ENCODE measurements around the gene PA2G4. TPM values are rescaled to one million over a fixed set of nuclear protein-coding genes. Genes with fewer than 3 reads are reported as not detected.

The PA2G4 gene
- total RNA-seq, 1 donor from 2014 or later, result 130 TPM

GRCh38 chr12:56102683-56103065 is 1.7 kb upstream of the PA2G4 start:
- no peak for TF ChIP-seq EZH2 (IDR thresholded peaks at IDR 0.05; ENCODE audit: insufficient read depth, low read length)
- TF ChIP-seq, protein P1, sequence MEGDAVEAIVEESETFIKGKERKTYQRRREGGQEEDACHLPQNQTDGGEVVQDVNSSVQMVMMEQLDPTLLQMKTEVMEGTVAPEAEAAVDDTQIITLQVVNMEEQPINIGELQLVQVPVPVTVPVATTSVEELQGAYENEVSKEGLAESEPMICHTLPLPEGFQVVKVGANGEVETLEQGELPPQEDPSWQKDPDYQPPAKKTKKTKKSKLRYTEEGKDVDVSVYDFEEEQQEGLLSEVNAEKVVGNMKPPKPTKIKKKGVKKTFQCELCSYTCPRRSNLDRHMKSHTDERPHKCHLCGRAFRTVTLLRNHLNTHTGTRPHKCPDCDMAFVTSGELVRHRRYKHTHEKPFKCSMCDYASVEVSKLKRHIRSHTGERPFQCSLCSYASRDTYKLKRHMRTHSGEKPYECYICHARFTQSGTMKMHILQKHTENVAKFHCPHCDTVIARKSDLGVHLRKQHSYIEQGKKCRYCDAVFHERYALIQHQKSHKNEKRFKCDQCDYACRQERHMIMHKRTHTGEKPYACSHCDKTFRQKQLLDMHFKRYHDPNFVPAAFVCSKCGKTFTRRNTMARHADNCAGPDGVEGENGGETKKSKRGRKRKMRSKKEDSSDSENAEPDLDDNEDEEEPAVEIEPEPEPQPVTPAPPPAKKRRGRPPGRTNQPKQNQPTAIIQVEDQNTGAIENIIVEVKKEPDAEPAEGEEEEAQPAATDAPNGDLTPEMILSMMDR (IDR thresholded peaks at IDR 0.05; ENCODE audit: insufficient read depth, low read depth, low read length), result no peak
- Mint-ChIP-seq H3K9me3 (ENCODE audit: unreplicated experiment) (no peaks in the 10 kb centered on the region), H3K27me3 (ENCODE audit: low read depth, unreplicated experiment) (peaks cover under 1% of the 10 kb centered on the region), H3K27ac (ENCODE audit: unreplicated experiment) (no peak overlapping the region), H3K4me1 (ENCODE audit: low read depth, unreplicated experiment) (peaks cover 12% of the 10 kb centered on the region), H3K4me3 (ENCODE audit: unreplicated experiment) (peak overlapping the region; percentile 14), H3K36me3 (ENCODE audit: low read depth, unreplicated experiment) (peaks cover 5% of the 10 kb centered on the region)
- Histone ChIP-seq H3K9me3 (ENCODE audit: insufficient read depth, low read depth, low read length) (no peaks in the 10 kb centered on the region), H4K20me1 (ENCODE audit: insufficient read depth, low read length) (peaks cover 20% of the 10 kb centered on the region), H3K4me3 (ENCODE audit: insufficient read depth, low read depth, low read length) (no peak overlapping the region), H3K4me1 (ENCODE audit: insufficient read depth, low read length) (no peaks in the 10 kb centered on the region), H3K79me2 (ENCODE audit: insufficient read depth, low read length) (peaks cover 34% of the 10 kb centered on the region), H3K4me2 (ENCODE audit: low read length) (no peak overlapping the region), H3K9ac (ENCODE audit: low read length) (no peak overlapping the region), H2AFZ (ENCODE audit: low read depth, low read length) (no peak overlapping the region), H3K27ac (ENCODE audit: low read depth, low read length) (no peak overlapping the region), H3K27me3 (ENCODE audit: insufficient read depth, low read length) (no peaks in the 10 kb centered on the region), H3K36me3 (ENCODE audit: insufficient read depth, low read length) (peaks cover 3% of the 10 kb centered on the region)
- DNase-seq (ENCODE audit: low read depth) (no peak), FAIRE-seq (no peak)

DNA sequence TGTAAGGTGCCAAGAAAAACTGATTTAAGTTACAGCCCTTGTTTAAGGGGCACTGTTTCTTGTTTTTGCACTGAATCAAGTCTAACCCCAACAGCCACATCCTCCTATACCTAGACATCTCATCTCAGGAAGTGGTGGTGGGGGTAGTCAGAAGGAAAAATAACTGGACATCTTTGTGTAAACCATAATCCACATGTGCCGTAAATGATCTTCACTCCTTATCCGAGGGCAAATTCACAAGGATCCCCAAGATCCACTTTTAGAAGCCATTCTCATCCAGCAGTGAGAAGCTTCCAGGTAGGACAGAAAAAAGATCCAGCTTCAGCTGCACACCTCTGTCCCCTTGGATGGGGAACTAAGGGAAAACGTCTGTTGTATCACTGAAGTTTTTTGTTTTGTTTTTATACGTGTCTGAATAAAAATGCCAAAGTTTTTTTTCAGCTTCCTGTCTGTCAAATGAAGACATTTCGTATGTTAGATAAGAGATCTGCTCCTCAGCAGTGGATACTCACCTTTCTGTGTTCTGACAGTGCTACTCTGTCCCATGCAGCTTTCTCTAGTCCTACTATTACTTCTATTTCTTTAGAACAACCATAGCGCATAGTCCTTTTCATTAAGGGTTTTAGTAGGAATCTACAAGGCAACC is 1.2 kb upstream of the PA2G4 start:
- Histone ChIP-seq H3K27ac (ENCODE audit: low read depth, low read length) (no peak overlapping the region), H4K20me1 (ENCODE audit: insufficient read depth, low read length) (peaks cover 20% of the 10 kb centered on the region), H3K9ac (ENCODE audit: low read length) (peak overlapping the region; percentile 99), H3K4me1 (ENCODE audit: insufficient read depth, low read length) (no peaks in the 10 kb centered on the region), H3K4me3 (ENCODE audit: insufficient read depth, low read depth, low read length) (peak overlapping the region; percentile 90), H3K79me2 (ENCODE audit: insufficient read depth, low read length) (peaks cover 39% of the 10 kb centered on the region), H2AFZ (ENCODE audit: low read depth, low read length) (no peak overlapping the region), H3K9me3 (ENCODE audit: insufficient read depth, low read depth, low read length) (no peaks in the 10 kb centered on the region), H3K4me2 (ENCODE audit: low read length) (peak overlapping the region; percentile 88), H3K27me3 (ENCODE audit: insufficient read depth, low read length) (no peaks in the 10 kb centered on the region), H3K36me3 (ENCODE audit: insufficient read depth, low read length) (peaks cover 8% of the 10 kb centered on the region)
- peaks cover 5% of the 10 kb centered on the region for H3K36me3 Mint-ChIP-seq (ENCODE audit: low read depth, unreplicated experiment)
- peaks cover 12% of the 10 kb centered on the region for H3K4me1 Mint-ChIP-seq (ENCODE audit: low read depth, unreplicated experiment)
- DNase-seq (ENCODE audit: low read depth) (no peak), FAIRE-seq (no peak)
- H3K9me3 Mint-ChIP-seq (ENCODE audit: unreplicated experiment), result no peaks in the 10 kb centered on the region
- H3K4me3 Mint-ChIP-seq (ENCODE audit: unreplicated experiment), result peak overlapping the region; percentile 99
- no peak overlapping the region for H3K27ac Mint-ChIP-seq (ENCODE audit: unreplicated experiment)
- TF ChIP-seq, protein P1 (IDR thresholded peaks at IDR 0.05; ENCODE audit: insufficient read depth, low read depth, low read length), result no peak
- TF ChIP-seq EZH2 (IDR thresholded peaks at IDR 0.05; ENCODE audit: insufficient read depth, low read length), result no peak
- H3K27me3 Mint-ChIP-seq (ENCODE audit: low read depth, unreplicated experiment), result no peaks in the 10 kb centered on the region

GRCh38 chr12:56103823-56104108 is 593 bp upstream of the PA2G4 start:
- peak overlapping the region; percentile 99 for H3K4me3 Mint-ChIP-seq (ENCODE audit: unreplicated experiment)
- FAIRE-seq (no peak), DNase-seq (ENCODE audit: low read depth) (no peak)
- Histone ChIP-seq H3K4me3 (ENCODE audit: insufficient read depth, low read depth, low read length) (peak overlapping the region; percentile 90), H4K20me1 (ENCODE audit: insufficient read depth, low read length) (peaks cover 20% of the 10 kb centered on the region), H3K79me2 (ENCODE audit: insufficient read depth, low read length) (peaks cover 43% of the 10 kb centered on the region), H3K4me2 (ENCODE audit: low read length) (peak overlapping the region; percentile 88), H3K27ac (ENCODE audit: low read depth, low read length) (peak overlapping the region; percentile 85), H3K27me3 (ENCODE audit: insufficient read depth, low read length) (no peaks in the 10 kb centered on the region), H2AFZ (ENCODE audit: low read depth, low read length) (peak overlapping the region; percentile 83), H3K9ac (ENCODE audit: low read length) (peak overlapping the region; percentile 99), H3K4me1 (ENCODE audit: insufficient read depth, low read length) (no peaks in the 10 kb centered on the region), H3K9me3 (ENCODE audit: insufficient read depth, low read depth, low read length) (no peaks in the 10 kb centered on the region), H3K36me3 (ENCODE audit: insufficient read depth, low read length) (peaks cover 13% of the 10 kb centered on the region)
- H3K36me3 Mint-ChIP-seq (ENCODE audit: low read depth, unreplicated experiment), result peaks cover 8% of the 10 kb centered on the region
- TF ChIP-seq, protein P1 (IDR thresholded peaks at IDR 0.05; ENCODE audit: insufficient read depth, low read depth, low read length), result no peak
- TF ChIP-seq EZH2 (IDR thresholded peaks at IDR 0.05; ENCODE audit: insufficient read depth, low read length), result no peak
- H3K27me3 Mint-ChIP-seq (ENCODE audit: low read depth, unreplicated experiment), result no peaks in the 10 kb centered on the region
- peaks cover 12% of the 10 kb centered on the region for H3K4me1 Mint-ChIP-seq (ENCODE audit: low read depth, unreplicated experiment)
- H3K27ac Mint-ChIP-seq (ENCODE audit: unreplicated experiment), result peak overlapping the region; percentile 95
- H3K9me3 Mint-ChIP-seq (ENCODE audit: unreplicated experiment), result no peaks in the 10 kb centered on the region
